GM23338 (cell line): ENCODE measurements around the gene TJP2. TPM values are rescaled to one million over a fixed set of nuclear protein-coding genes. Genes with fewer than 3 reads are reported as not detected.

Experiments
- ATAC-seq: fragments of 200-7000 bp; cut with Tn5 transposase; 3 replicates; pipeline ENCODE4 v1.9.1; 2020
- DNase-seq: peaks from one replicate; pipeline ENCODE4 v3.0.0-alpha.2; 2015; ENCODE audit warnings: low spot score
- H2AFZ ChIP-seq: fragments of 200-600 bp; sonication (generic); 2 replicates; pipeline ENCODE4 v1.8.0; 2016; ENCODE audit warnings: antibody characterized with exemption, mild to moderate bottlenecking, moderate library complexity
- H3F3A ChIP-seq: fragments of 200-600 bp; sonication (generic); replicated peaks from 2 replicates; pipeline ENCODE4 v1.8.0; 2017; ENCODE audit warnings: antibody characterized with exemption, mixed run types, low read depth
- H3K27ac ChIP-seq: fragments of 200-600 bp; sonication (generic); 2 replicates; pipeline ENCODE4 v1.6.1; 2016; ENCODE audit warnings: low read depth
- H3K27me3 ChIP-seq: fragments of 200-600 bp; sonication (generic); 2 replicates; pipeline ENCODE4 v1.8.0; 2016; ENCODE audit warnings: mild to moderate bottlenecking, mixed run types, moderate library complexity; ENCODE audit not compliant: insufficient read depth
- H3K36me3 ChIP-seq: fragments of 200-600 bp; sonication (generic); 2 replicates; pipeline ENCODE4 v1.8.0; 2016; ENCODE audit warnings: mild to moderate bottlenecking; ENCODE audit not compliant: insufficient read depth
- H3K4me1 ChIP-seq: fragments of 200-600 bp; sonication (generic); 2 replicates; pipeline ENCODE4 v1.8.0; 2016; ENCODE audit warnings: mild to moderate bottlenecking, moderate library complexity; ENCODE audit not compliant: insufficient read depth
- H3K4me2 ChIP-seq: fragments of 200-600 bp; sonication (generic); 2 replicates; pipeline ENCODE4 v1.7.1; 2017; ENCODE audit warnings: mixed run types
- H3K4me3 ChIP-seq: fragments of 200-600 bp; sonication (generic); 2 replicates; pipeline ENCODE4 v1.6.1; 2016; ENCODE audit warnings: mixed run types
- H3K79me2 ChIP-seq: fragments of 200-600 bp; sonication (generic); replicated peaks from 2 replicates; pipeline ENCODE4 v1.8.0; 2017; ENCODE audit warnings: mild to moderate bottlenecking; ENCODE audit not compliant: insufficient read depth
- H3K9me2 ChIP-seq: fragments of 200-600 bp; sonication (generic); 2 replicates; pipeline ENCODE4 v1.8.0; 2017; ENCODE audit not compliant: insufficient read depth
- H4K20me1 ChIP-seq: fragments of 200-600 bp; sonication (generic); replicated peaks from 2 replicates; pipeline ENCODE4 v1.8.0; 2017; ENCODE audit warnings: mild to moderate bottlenecking; ENCODE audit not compliant: insufficient read depth
- H3K27ac Mint-ChIP-seq: 2 replicates; pipeline ENCODE4 v1.8.0; 2020; ENCODE audit warnings: inconsistent platforms, mild to moderate bottlenecking, moderate library complexity, mixed read lengths
- H3K27me3 Mint-ChIP-seq: 3 replicates; pipeline ENCODE4 v1.8.0; 2022; ENCODE audit warnings: low read depth, mild to moderate bottlenecking, moderate library complexity, mixed read lengths, inconsistent platforms; ENCODE audit not compliant: insufficient read depth, poor library complexity
- H3K36me3 Mint-ChIP-seq: 3 replicates; pipeline ENCODE4 v1.8.0; 2021; ENCODE audit warnings: low read depth, mild to moderate bottlenecking, inconsistent platforms, moderate library complexity, mixed read lengths
- H3K4me1 Mint-ChIP-seq: 3 replicates; pipeline ENCODE4 v1.8.0; 2020; ENCODE audit warnings: mild to moderate bottlenecking, inconsistent platforms, mixed read lengths
- H3K4me3 Mint-ChIP-seq: 3 replicates; pipeline ENCODE4 v1.8.0; 2021; ENCODE audit warnings: moderate library complexity, mild to moderate bottlenecking, inconsistent platforms, mixed read lengths
- H3K9me3 Mint-ChIP-seq: 3 replicates; pipeline ENCODE4 v1.8.0; 2020; ENCODE audit warnings: moderate library complexity, mild to moderate bottlenecking, inconsistent platforms, mixed read lengths
- CREB1 ChIP-seq: fragments of 250-450 bp; sonication (Bioruptor Pico); IDR thresholded peaks from 2 replicates; pipeline ENCODE4 v1.5.0; 2020; ENCODE audit warnings: low read depth, mild to moderate bottlenecking, moderate library complexity
- EZH2 ChIP-seq: fragments of 200-600 bp; sonication (generic); IDR thresholded peaks from one replicate; pipeline ENCODE4 v1.8.0; 2017; ENCODE audit warnings: antibody characterized with exemption, mild to moderate bottlenecking, low read depth; ENCODE audit not compliant: unreplicated experiment
- NANOG ChIP-seq: IDR thresholded peaks from 2 replicates; pipeline ENCODE4 v1.6.1; 2016; ENCODE audit warnings: antibody characterized with exemption, borderline replicate concordance
- STAT1 ChIP-seq: IDR thresholded peaks from one replicate; pipeline ENCODE4 v1.6.1; 2016; ENCODE audit warnings: antibody characterized with exemption; ENCODE audit not compliant: unreplicated experiment
- ZNF114 ChIP-seq: fragments of 250-450 bp; sonication (Bioruptor Pico); IDR thresholded peaks from 2 replicates; pipeline ENCODE4 v1.5.0; 2020; ENCODE audit warnings: mild to moderate bottlenecking, moderate library complexity
- ZNF331 ChIP-seq: fragments of 250-450 bp; sonication (Bioruptor Pico); IDR thresholded peaks from 2 replicates; pipeline ENCODE4 v1.5.0; 2020; ENCODE audit warnings: low read depth, mild to moderate bottlenecking, moderate library complexity
- polyA plus RNA-seq: library from polyadenylated mRNA; unstranded; fragments of >200 nt; fragmentation: Nextera tagmentation; extraction: Ambion mirVana; gene quantifications from 2 replicates; pipeline ENCODE4 v1.2.1, GENCODE V29; 2016
- total RNA-seq: library from RNA; depleted of rRNA; stranded (reverse); fragments of >200 nt; shearing (Covaris generic); gene quantifications from 2 replicates; pipeline ENCODE4 v1.2.3, GENCODE V29; 2014
- TF ChIP-seq, protein P1 (sequence below): fragments of 250-450 bp; sonication (Bioruptor Pico); IDR thresholded peaks from 2 replicates; pipeline ENCODE4 v1.5.0; 2020; ENCODE audit warnings: mild to moderate bottlenecking, moderate library complexity

TJP2 gene
- total and polyA plus RNA-seq, 2 experiments from 2014 or later = 37.6 to 234 TPM

DNA sequence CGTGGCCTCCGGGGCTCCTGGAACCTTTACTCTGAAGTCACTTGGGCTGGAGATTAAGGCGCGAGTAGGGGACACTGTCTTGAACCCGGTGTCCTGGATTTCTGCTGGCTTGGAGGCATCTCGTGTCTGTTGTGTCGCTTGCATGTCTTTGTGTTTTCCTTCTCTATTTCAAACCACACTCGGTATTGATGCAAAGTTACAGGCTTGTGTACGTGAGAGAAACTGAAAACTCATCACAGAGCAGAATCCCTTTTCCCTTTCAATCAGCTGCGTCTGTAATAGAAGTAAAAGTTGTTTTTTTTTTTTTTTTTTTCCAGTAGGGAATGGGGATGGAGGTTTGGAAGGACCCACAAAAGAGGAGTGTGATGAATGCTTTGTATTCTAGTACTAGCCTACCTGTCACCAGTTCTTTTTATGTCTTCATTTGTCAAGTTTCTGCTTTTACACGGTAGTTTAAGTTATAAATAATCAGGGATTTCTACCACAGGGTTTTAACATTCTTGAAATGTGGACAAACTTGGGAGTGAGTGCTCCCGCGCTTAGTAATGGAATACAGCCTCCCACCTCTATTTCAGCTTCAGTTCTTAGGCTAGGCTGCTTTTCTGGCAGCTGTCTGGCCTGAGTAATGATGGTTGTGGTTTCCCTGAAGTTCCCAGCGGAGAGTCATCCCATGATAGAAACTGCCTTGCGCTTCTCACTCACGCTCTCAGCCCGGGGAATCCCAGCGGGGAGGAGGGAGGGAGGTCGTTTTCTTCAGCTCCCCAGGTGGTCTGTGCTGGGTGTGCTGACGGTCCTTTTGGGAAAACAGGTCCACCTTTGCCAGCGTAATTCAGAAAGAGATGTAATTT is 763 bp downstream of the TJP2 start (continued):
- no peak for TF ChIP-seq STAT1
- TF ChIP-seq, protein P1, sequence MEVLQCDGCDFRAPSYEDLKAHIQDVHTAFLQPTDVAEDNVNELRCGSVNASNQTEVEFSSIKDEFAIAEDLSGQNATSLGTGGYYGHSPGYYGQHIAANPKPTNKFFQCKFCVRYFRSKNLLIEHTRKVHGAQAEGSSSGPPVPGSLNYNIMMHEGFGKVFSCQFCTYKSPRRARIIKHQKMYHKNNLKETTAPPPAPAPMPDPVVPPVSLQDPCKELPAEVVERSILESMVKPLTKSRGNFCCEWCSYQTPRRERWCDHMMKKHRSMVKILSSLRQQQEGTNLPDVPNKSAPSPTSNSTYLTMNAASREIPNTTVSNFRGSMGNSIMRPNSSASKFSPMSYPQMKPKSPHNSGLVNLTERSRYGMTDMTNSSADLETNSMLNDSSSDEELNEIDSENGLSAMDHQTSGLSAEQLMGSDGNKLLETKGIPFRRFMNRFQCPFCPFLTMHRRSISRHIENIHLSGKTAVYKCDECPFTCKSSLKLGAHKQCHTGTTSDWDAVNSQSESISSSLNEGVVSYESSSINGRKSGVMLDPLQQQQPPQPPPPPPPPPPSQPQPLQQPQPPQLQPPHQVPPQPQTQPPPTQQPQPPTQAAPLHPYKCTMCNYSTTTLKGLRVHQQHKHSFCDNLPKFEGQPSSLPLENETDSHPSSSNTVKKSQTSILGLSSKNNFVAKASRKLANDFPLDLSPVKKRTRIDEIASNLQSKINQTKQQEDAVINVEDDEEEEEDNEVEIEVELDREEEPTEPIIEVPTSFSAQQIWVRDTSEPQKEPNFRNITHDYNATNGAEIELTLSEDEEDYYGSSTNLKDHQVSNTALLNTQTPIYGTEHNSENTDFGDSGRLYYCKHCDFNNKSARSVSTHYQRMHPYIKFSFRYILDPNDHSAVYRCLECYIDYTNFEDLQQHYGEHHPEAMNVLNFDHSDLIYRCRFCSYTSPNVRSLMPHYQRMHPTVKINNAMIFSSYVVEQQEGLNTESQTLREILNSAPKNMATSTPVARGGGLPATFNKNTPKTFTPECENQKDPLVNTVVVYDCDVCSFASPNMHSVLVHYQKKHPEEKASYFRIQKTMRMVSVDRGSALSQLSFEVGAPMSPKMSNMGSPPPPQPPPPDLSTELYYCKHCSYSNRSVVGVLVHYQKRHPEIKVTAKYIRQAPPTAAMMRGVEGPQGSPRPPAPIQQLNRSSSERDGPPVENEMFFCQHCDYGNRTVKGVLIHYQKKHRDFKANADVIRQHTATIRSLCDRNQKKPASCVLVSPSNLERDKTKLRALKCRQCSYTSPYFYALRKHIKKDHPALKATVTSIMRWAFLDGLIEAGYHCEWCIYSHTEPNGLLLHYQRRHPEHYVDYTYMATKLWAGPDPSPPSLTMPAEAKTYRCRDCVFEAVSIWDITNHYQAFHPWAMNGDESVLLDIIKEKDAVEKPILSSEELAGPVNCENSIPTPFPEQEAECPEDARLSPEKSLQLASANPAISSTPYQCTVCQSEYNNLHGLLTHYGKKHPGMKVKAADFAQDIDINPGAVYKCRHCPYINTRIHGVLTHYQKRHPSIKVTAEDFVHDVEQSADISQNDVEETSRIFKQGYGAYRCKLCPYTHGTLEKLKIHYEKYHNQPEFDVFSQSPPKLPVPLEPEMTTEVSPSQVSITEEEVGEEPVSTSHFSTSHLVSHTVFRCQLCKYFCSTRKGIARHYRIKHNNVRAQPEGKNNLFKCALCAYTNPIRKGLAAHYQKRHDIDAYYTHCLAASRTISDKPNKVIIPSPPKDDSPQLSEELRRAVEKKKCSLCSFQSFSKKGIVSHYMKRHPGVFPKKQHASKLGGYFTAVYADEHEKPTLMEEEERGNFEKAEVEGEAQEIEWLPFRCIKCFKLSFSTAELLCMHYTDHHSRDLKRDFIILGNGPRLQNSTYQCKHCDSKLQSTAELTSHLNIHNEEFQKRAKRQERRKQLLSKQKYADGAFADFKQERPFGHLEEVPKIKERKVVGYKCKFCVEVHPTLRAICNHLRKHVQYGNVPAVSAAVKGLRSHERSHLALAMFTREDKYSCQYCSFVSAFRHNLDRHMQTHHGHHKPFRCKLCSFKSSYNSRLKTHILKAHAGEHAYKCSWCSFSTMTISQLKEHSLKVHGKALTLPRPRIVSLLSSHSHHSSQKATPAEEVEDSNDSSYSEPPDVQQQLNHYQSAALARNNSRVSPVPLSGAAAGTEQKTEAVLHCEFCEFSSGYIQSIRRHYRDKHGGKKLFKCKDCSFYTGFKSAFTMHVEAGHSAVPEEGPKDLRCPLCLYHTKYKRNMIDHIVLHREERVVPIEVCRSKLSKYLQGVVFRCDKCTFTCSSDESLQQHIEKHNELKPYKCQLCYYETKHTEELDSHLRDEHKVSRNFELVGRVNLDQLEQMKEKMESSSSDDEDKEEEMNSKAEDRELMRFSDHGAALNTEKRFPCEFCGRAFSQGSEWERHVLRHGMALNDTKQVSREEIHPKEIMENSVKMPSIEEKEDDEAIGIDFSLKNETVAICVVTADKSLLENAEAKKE (CRISPR knock-in tag) = no peak

DNA sequence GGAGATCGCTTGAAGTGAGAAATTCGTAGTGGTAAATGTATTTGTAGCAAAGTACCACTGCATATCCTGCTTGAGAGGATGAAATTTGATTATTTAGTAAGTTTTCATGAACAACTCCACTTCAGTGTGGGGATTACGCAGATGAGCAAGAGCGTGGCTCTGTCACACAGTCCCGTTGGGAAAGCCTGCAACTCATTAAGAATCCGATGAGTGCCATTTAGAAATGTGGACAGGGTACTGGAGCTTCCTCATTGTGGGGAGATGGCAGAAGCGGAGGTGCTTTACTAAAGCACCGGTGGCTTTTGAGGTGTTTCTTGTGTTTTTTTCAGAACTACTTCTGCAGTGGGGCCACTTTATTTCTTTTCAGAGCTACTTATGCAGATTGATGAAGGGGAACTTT is 1.4 kb downstream of the TJP2 start:
- H3K4me1 ChIP-seq = peaks cover 53% of the 10 kb centered on the region
- H3K4me3 ChIP-seq = peak overlapping the region; percentile 67
- H3K79me2 ChIP-seq = peaks cover 74% of the 10 kb centered on the region
- ATAC-seq = no peak
- H3K36me3 Mint-ChIP-seq = 0 out of 3 replicates have a peak, but pooled peaks cover 3% of the 10 kb centered on the region
- no peaks in the 10 kb centered on the region for H3K9me2 ChIP-seq
- H3K4me3 Mint-ChIP-seq = peak overlapping the region; percentile 80
- H3K27me3 Mint-ChIP-seq = peaks cover 16% of the 10 kb centered on the region
- H3K4me1 Mint-ChIP-seq = peaks cover 62% of the 10 kb centered on the region
- no peaks in the 10 kb centered on the region for H3K36me3 ChIP-seq
- peaks cover 22% of the 10 kb centered on the region; the same call in 1 of the 2 replicates for H3K27me3 ChIP-seq
- peaks cover 19% of the 10 kb centered on the region for H4K20me1 ChIP-seq
- H3K4me2 ChIP-seq = peak overlapping the region; percentile 91
- H2AFZ ChIP-seq = no peak overlapping the region
- no peaks in the 10 kb centered on the region for H3F3A ChIP-seq
- H3K27ac Mint-ChIP-seq = no peak overlapping the region
- H3K27ac ChIP-seq = no peak overlapping the region
- H3K9me3 Mint-ChIP-seq = no peaks in the 10 kb centered on the region
- DNase-seq = no peak
- TF ChIP-seq ZNF114 = no peak
- no peak for TF ChIP-seq CREB1 (CRISPR knock-in tag)
- TF ChIP-seq ZNF331 (CRISPR knock-in tag) = no peak
- TF ChIP-seq, protein P1 (CRISPR knock-in tag) = no peak
- TF ChIP-seq EZH2 = no peak
- TF ChIP-seq NANOG = no peak
